KOPT-K1 (cell line): Measurements from ENCODE around the gene ALDH1B1.
"Not testable (repeated sequence)": the region's sequence is repeated elsewhere in the genome, so short reads cannot be mapped to it uniquely, and the experiment has no call there.

Source experiments
- H3K27ac ChIP-seq: fragments of 200-600 bp; sonication (generic); 2 replicates; pipeline ENCODE4 v1.5.1; 2016; ENCODE audit warnings: antibody characterized with exemption, mild to moderate bottlenecking, low read depth, low read length; ENCODE audit not compliant: poor library complexity, severe bottlenecking
- H3K36me3 ChIP-seq: fragments of 200-600 bp; sonication (generic); 2 replicates; pipeline ENCODE4 v1.5.1; 2017; ENCODE audit warnings: antibody characterized with exemption, mild to moderate bottlenecking, low read length, moderate library complexity; ENCODE audit not compliant: insufficient read depth
- H3K9me3 ChIP-seq: fragments of 200-600 bp; sonication (generic); 2 replicates; pipeline ENCODE4 v1.5.1; 2017; ENCODE audit warnings: antibody characterized with exemption, low read length, mild to moderate bottlenecking; ENCODE audit not compliant: insufficient read depth, poor library complexity, severe bottlenecking

The ALDH1B1 gene

DNA sequence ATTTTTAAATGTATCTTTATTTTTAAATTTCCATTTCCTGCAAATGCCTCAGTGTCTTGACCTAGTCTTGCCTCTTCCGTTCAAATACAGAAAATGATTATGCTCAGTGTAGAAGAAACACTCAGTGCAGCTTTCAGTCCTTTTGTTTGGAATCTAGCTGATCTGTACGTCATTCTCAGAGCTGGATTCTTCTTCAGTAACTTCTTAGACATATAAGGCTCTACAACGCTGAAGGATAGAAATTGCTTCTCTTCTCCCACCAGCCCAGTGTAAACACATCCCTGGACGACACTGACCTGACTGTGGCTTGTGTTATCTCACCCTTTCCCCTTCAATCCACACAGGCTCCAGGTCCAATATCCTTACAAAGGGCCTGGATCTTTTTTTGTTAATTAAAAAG lies 3.2 kb upstream of the ALDH1B1 start:
- Histone ChIP-seq H3K9me3 (peaks cover 17% of the 10 kb centered on the region), H3K27ac (no peak overlapping the region), H3K36me3 (no peaks in the 10 kb centered on the region)

DNA sequence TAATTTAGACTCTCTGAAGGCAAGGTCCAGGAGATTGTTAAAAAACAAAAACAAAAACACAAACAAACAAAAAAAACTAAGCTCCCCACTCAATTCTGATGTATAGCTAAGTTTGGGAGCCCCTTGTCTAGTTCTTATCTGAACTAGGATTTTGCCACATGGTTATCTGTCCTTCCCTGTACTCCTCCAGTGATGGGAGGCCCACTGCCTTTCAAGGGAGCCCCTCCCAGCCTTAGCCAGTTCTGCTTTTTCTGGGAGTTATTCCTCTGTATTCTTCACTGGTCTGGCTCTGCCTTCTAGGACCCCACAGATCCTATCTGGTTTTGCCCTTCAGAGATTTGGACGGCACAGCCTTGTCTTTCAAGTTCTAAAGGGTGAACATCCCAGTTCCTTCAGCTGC lies 2.1 kb upstream of the ALDH1B1 start:
- H3K9me3 ChIP-seq, result peaks cover 7% of the 10 kb centered on the region
- H3K27ac ChIP-seq, result no peak overlapping the region
- no peaks in the 10 kb centered on the region for H3K36me3 ChIP-seq

- H3K9me3 ChIP-seq, result peaks cover 3% of the 10 kb centered on the region
- H3K36me3 ChIP-seq, result no peaks in the 10 kb centered on the region
These were observed 1.7 kb upstream of the ALDH1B1 start for GRCh38 chr9:38390851-38391250.

DNA sequence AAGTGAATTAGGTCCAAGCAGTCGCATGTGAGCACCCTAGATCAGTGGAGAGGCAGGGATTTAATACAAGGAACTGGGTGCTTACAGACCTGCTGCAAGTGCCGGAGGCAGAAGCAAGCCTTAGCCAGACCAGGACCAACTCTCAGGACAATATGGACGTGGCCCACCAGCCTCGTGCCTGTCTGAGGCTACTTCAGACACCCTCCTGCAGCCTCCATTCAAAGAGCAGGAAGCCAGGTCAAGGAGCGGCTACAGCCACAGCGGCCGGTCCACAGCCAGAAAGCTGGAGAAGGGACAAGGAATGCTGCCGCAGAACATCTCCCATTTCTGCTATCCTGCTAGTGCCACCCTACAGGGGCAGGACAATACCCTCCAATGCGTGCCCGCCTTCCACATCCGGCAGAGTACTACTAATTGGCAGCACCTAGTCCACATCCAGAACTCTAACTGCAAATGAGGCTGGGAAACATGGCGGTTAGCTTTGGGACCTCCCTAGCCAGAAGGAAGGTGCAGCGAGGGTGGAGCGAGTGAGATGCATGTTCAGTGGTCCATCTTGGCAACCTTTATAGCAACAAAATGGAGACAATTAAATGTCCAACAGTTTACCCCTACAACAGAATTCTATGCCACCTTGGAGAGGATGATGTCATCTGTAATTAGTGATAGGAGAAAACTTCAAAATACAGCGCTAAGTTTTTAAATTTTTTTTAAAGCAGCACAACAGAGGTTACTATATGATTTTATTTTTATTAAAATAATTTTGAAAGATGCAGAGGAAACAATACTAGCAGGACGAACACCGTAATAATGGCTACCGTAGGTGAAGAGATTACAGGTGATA lies 1.0 kb upstream of the ALDH1B1 start:
- no peak overlapping the region for H3K27ac ChIP-seq
- H3K9me3 ChIP-seq, result no peaks in the 10 kb centered on the region
- no peaks in the 10 kb centered on the region for H3K36me3 ChIP-seq

More at GRCh38 chr9:38390851-38391250, 1.7 kb upstream of the ALDH1B1 start:
- no peak overlapping the region for H3K27ac ChIP-seq

DNA sequence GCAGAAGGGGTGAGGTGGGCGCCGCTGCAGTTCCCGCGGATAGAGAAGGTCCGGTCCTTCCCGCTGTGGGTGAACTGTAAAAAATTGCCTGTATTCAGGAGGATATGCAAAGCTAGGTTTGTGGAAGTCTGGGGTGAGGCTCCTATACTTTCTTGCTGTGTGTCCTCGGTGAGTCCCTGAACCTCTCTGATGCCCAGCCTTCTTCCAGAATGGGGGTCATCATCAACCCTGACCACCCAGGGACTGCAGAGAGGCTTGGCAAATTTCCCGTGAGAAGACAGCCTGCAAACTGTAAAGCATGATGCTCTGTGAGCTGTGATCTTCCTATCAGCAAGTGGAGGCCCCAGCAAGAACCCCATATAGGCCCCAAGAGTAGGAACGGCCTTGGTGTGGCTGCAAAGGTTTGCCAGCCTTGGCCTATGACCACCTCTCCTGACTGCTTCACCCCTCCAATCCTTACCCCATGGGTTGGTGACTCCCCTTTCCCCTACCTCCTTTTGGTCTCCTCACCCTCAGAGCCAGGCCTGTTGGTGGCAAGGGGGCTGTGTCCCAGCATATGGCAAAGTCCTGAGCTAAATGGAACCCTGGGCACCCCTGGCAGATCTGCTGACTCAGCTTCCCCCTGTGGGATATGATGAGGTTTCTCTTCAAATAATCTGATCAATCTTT lies 760 bp downstream of the ALDH1B1 start:
- Histone ChIP-seq H3K9me3 (no peaks in the 10 kb centered on the region), H3K36me3 (no peaks in the 10 kb centered on the region), H3K27ac (no peak overlapping the region)

GRCh38 chr9:38394416-38394815 lies 1.9 kb downstream of the ALDH1B1 start:
- H3K9me3 ChIP-seq, result no peaks in the 10 kb centered on the region
- H3K36me3 ChIP-seq, result no peaks in the 10 kb centered on the region
- H3K27ac ChIP-seq, result no peak overlapping the region

DNA sequence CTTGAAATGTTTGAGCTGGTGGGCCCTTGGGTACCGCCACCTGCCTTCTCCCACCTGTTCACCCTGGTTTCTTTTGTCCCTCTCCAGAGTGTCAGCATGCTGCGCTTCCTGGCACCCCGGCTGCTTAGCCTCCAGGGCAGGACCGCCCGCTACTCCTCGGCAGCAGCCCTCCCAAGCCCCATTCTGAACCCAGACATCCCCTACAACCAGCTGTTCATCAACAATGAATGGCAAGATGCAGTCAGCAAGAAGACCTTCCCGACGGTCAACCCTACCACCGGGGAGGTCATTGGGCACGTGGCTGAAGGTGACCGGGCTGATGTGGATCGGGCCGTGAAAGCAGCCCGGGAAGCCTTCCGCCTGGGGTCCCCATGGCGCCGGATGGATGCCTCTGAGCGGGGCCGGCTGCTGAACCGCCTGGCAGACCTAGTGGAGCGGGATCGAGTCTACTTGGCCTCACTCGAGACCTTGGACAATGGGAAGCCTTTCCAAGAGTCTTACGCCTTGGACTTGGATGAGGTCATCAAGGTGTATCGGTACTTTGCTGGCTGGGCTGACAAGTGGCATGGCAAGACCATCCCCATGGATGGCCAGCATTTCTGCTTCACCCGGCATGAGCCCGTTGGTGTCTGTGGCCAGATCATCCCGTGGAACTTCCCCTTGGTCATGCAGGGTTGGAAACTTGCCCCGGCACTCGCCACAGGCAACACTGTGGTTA lies 3.3 kb downstream of the ALDH1B1 start:
- Histone ChIP-seq H3K9me3 (no peaks in the 10 kb centered on the region), H3K27ac (no peak overlapping the region), H3K36me3 (no peaks in the 10 kb centered on the region)

- Histone ChIP-seq H3K9me3 (no peaks in the 10 kb centered on the region), H3K27ac (no peak overlapping the region), H3K36me3 (no peaks in the 10 kb centered on the region)
These were observed 3.8 kb downstream of the ALDH1B1 start for GRCh38 chr9:38396371-38396671.

DNA sequence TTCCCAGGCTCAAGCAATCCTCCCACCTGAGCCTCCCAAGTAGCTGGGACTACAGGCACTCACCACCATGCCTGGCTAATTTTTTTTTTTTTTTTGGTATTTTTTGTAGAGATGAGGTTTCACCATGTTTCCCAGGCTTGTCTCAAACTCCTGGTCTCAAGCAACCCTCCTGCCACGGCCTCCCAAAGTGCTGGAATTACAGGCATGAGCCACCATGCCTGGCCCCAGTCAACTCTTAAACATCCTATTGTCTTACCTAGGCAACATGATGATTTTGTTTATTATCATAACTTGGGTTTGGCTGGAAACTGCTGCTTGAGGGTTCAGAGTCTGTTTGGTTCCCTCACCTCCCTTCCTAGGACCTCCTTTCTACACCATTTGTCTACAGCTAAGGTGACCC lies 6.7 kb downstream of the ALDH1B1 start:
- not testable (repeated sequence) for H3K27ac ChIP-seq, H3K9me3 ChIP-seq, H3K36me3 ChIP-seq

DNA sequence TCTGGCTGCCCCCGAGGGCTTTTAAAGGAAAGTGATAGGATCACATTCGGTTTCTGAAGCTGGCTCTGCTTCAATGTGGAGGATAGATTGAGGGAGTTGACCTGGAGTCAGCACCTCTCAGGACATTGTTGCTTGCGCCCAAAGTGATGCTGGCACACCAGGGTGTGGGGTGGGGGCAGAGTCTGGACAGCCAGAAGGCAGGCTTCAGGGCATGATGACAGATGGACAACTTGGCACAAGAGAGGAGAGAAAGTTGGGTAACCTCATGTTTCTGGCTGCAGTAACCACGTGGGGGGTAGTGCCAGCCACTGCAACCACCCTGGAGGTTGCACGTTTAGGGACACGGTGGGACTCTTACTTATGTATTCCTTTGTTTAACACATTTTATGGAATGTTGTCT lies 9.5 kb downstream of the ALDH1B1 start:
- Histone ChIP-seq H3K36me3 (no peaks in the 10 kb centered on the region), H3K27ac (no peak overlapping the region), H3K9me3 (no peaks in the 10 kb centered on the region)

GRCh38 chr9:38404314-38404713 lies 11.8 kb downstream of the ALDH1B1 start:
- H3K27ac ChIP-seq, result no peak overlapping the region
- no peaks in the 10 kb centered on the region for H3K9me3 ChIP-seq
- no peaks in the 10 kb centered on the region for H3K36me3 ChIP-seq

DNA sequence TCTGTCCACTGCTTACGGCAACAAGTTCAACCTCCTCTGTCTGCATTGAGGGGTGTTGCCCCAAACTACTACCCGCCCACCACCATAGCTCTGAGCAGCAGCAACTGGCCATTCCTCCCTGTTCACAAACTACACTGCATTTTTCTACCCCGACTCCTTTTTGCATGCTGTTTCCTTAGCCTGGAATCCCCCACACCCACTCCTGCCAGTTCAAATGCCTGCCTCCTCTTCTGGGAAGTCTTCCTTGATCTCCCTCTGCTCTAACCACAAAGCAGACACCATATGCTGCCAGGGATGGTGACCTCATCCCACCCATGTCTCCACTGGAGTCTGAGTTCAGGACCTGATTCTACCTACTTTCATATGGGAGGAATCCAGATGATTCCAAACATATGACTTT lies 13.3 kb downstream of the ALDH1B1 start:
- Histone ChIP-seq H3K9me3 (no peaks in the 10 kb centered on the region), H3K36me3 (no peaks in the 10 kb centered on the region), H3K27ac (no peak overlapping the region)

DNA sequence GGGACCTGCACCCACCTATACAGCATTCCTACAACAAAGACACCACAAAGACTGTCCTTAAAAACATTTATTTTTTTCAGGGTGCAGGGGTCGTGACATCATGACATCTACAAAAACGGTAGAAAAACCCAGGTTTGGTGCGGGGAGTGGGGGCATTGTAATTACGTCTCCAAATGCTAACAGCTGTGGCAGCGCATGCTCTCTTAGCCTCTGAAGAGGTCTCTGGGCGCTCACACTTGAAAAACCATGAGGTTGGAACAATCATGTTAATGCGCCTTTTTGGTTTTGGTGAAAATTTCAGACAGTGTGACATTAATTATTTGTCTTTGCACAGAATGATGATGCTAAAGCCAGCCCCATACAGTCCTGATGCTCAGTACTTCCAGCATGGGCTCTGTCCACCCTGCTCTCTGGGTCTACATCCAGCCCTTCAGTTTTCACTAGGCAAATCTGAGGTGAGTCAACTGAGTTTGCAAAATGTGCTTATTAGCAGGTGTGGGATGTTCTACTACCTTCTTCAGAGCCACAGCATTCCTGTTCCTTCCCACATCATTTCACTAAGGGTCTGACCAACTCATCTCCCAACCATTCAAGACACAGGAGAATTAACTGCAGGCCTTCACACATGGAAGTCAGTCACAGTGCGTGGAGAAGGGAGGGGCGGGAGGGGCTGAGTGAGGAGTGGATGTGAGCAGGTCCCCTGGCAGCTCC lies 14.1 kb downstream of the ALDH1B1 start:
- H3K36me3 ChIP-seq, result no peaks in the 10 kb centered on the region
- no peak overlapping the region for H3K27ac ChIP-seq
- H3K9me3 ChIP-seq, result no peaks in the 10 kb centered on the region

DNA sequence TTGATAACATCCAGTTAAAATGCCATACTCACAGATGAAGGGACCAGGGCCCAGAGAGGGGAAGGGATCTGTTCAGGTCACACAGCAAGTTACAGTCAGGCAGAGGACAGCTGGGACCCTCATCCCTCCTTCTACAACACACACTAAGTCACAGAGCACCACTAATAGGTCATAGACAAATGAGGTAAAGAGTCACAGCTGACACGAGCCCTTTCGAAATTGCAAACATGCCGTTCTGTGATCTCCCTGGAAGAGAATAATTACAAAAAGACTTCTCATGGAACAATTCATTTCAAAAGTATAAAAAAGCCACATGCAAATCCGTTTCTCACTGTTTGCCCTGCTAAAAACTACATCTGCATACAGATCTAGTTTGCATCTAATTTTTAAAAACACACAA lies 16.2 kb downstream of the ALDH1B1 start:
- H3K27ac ChIP-seq, result no peak overlapping the region
- H3K9me3 ChIP-seq, result no peaks in the 10 kb centered on the region
- no peaks in the 10 kb centered on the region for H3K36me3 ChIP-seq

GRCh38 chr9:38412751-38413150 lies 20.2 kb downstream of the ALDH1B1 start:
- H3K36me3 ChIP-seq, result no peaks in the 10 kb centered on the region
- no peak overlapping the region for H3K27ac ChIP-seq
- no peaks in the 10 kb centered on the region for H3K9me3 ChIP-seq
